NAMALWA (cell line): ENCODE data around the gene TULP4.
A peak's percentile ranks its signal among the peaks of the same experiment; 100 is the strongest.
"Not testable (repeated sequence)": the region's sequence is repeated elsewhere in the genome, so short reads cannot be mapped to it uniquely, and the experiment has no call there.

Source experiments
- DNase-seq: peaks from one replicate; pipeline ENCODE4 v3.0.0-alpha.2; 2015; ENCODE audit warnings: low spot score

TULP4 gene

GRCh38 chr6:158295976-158296853 is 16.1 kb upstream of the TULP4 start:
- DNase-seq: not testable (repeated sequence)

GRCh38 chr6:158296854-158297324 is 15.4 kb upstream of the TULP4 start:
- DNase-seq: not testable (repeated sequence)

- DNase-seq: not testable (repeated sequence)
These were observed 14.6 kb upstream of the TULP4 start for GRCh38 chr6:158297657-158298056.

- DNase-seq: not testable (repeated sequence)
These were observed 11.7 kb upstream of the TULP4 start for GRCh38 chr6:158300306-158301143.

GRCh38 chr6:158301561-158301960 is 10.7 kb upstream of the TULP4 start:
- not testable (repeated sequence) for DNase-seq

- DNase-seq: not testable (repeated sequence)
These were observed 10.0 kb upstream of the TULP4 start for GRCh38 chr6:158302195-158302796.

GRCh38 chr6:158303210-158303731 is 9.0 kb upstream of the TULP4 start:
- no peak for DNase-seq

GRCh38 chr6:158304254-158304653 is 8.0 kb upstream of the TULP4 start:
- no peak for DNase-seq

- DNase-seq: no peak
These were observed 2.5 kb upstream of the TULP4 start for GRCh38 chr6:158309814-158310213.

GRCh38 chr6:158311193-158311592 is 1.1 kb upstream of the TULP4 start:
- DNase-seq: no peak

GRCh38 chr6:158311626-158312025 is 639 bp upstream of the TULP4 start:
- no peak for DNase-seq

GRCh38 chr6:158312672-158313397 is 570 bp downstream of the TULP4 start:
- no peak for DNase-seq

- no peak for DNase-seq
These were observed 1.7 kb downstream of the TULP4 start for GRCh38 chr6:158313989-158314388.

- DNase-seq: no peak
These were observed 2.5 kb downstream of the TULP4 start for GRCh38 chr6:158314737-158315136.

- no peak for DNase-seq
These were observed 3.8 kb downstream of the TULP4 start for GRCh38 chr6:158316022-158316421.

- DNase-seq: no peak
These were observed 9.7 kb downstream of the TULP4 start for GRCh38 chr6:158321960-158322359.

- DNase-seq: no peak
These were observed 10.1 kb downstream of the TULP4 start for GRCh38 chr6:158322400-158322723.

GRCh38 chr6:158322724-158323560 is 10.7 kb downstream of the TULP4 start:
- peak; percentile 20 for DNase-seq

GRCh38 chr6:158323561-158323958 is 11.3 kb downstream of the TULP4 start:
- DNase-seq: no peak

GRCh38 chr6:158324136-158324535 is 11.9 kb downstream of the TULP4 start:
- no peak for DNase-seq

GRCh38 chr6:158327211-158327610 is 14.9 kb downstream of the TULP4 start:
- no peak for DNase-seq
